ENCODE results near the gene CUX1.

CUX1 gene

DNA sequence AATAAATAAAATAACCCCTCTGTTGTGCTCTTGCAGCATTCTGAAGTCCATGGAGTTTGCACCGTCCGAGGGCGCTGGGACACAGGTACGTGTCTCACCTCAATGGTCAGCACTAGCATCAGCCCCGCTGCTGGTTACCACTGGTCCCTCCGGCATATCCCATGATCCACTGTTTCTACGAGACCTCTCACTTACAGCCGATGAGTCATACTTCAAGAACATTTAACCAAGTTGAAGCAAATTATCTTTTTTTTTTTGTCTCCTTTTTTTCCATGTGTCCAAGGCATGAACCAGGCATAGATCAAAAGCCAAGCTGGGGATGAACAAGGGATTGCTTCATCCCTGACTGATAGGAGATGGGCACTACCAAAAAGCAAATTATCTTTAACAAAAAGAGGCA is 376.4 kb downstream of the CUX1 start:
- DNase-seq = no peak

- DNase-seq = no peak
Measured at GRCh38 chr7:102195361-102195760, 377.9 kb downstream of the CUX1 start.

GRCh38 chr7:102196028-102196427 is 378.6 kb downstream of the CUX1 start:
- DNase-seq = no peak

- no peak for DNase-seq
Measured at GRCh38 chr7:102197161-102197560, 379.7 kb downstream of the CUX1 start.

- no peak for DNase-seq
Measured at GRCh38 chr7:102197599-102197998, 380.2 kb downstream of the CUX1 start.

DNA sequence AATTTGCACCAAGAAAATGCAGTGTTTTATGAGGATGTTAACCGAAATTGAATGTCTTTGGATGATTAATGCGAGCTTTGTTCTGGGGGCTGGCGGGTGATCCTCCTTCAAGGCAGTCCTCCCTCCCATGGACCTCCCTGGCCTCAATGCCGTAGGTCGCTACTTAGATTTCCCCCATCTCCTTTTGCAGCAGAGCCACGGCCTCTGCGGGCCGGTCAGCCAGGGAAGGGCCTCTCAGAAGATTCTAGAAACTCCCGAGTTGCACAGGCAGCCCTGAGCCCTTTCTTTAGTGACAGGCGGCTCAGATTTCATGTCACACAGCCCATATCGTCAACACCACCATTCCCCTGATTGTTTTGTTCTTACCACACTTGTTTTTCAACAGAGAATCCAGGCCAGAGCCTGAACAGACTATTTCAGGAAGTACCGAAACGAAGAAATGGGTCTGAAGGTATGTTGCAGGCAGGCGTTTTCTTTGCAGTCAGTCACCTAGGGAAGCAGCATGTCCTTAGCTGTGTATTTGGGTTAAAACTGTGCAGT is 381.1 kb downstream of the CUX1 start:
- no peak for DNase-seq

DNA sequence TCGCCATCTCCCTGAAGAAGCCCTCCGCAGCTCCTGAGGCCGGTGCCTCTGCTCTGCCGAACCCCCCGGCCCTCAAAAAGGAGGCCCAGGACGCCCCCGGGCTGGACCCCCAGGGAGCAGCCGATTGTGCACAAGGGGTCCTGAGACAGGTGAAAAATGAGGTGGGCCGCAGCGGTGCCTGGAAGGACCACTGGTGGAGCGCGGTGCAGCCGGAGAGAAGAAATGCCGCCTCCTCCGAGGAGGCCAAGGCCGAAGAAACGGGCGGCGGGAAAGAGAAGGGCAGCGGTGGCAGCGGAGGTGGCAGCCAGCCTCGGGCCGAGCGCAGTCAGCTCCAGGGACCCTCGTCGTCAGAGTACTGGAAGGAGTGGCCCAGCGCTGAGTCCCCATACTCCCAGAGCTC is 384.1 kb downstream of the CUX1 start:
- DNase-seq = no peak

DNA sequence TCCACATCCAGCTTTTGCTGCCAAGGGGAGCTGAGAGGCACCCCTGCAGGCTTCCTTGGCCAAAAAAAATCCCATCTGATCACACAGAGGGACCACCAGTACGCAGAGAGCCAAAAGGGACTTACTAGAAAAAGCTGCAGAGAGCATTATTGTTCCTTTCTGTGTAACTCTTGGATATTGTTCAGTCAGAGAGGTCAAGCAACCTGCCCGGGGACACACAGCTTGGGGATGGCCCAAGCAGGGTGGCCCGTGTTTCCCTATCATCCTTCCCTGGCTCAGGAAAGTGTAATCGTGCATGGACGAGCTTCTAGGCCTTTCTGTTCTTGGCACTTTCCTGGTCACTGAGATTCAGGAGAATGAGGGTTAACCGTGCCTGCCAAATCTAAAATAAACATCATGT is 385.1 kb downstream of the CUX1 start:
- DNase-seq = no peak

- no peak for DNase-seq
Measured at GRCh38 chr7:102203218-102203617, 385.8 kb downstream of the CUX1 start.

DNA sequence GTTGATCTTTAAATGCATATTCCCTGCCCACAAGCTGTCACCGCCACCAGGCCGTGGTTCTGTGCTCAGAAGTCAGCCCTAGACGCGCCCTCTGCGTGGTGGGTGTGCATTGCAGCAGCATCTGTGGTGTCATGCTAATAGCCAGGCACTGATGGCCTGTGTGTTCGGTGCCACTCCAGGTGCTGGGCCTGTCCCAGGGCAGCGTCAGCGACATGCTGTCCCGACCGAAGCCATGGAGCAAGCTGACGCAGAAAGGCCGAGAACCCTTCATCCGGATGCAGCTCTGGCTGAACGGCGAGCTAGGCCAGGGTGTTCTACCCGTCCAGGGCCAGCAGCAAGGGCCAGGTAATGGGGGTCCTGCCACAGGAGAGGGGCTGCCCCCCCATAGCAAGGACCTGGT is 386.8 kb downstream of the CUX1 start:
- DNase-seq = no peak

- no peak for DNase-seq
Measured at GRCh38 chr7:102205915-102206314, 388.5 kb downstream of the CUX1 start.

DNA sequence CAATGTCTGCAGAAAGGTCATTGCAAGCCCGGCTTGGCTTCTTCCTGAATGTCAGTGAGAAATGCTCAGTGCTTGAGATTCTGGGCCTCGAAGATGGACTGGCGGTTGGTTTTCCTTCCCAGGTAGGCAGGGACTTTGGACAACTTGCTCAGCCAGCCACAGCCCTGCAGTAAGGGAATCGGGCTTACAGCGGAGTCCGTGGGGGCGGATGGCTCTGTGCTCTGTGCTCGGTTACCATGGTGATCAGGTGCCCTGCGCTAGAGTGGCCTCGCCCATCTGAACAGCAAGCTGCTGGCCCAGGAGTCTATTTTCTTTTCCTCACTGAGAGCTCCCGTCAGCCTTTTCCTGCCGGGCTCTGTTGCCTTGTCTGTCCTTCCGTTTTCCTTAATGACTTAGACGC is 391.4 kb downstream of the CUX1 start:
- DNase-seq = peak; percentile 32

DNA sequence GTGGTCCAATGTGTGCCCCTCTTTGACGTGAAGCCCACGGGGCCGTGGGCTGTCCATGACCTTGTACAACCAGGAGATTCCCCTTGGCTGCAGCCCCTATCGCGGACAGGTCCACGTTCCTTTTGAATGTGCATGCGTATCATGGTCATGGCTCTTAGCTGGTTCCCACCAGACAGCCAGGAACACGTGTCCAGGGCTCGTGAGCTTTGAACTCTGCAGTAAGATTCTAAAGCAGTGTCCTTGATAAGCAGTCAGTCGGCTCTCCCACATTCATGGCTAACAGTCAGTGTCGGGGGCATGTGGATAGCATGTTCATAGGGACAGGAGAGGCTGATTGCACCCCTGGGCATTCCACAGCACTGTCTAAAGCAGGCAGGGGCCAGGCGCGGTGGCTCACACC is 393.4 kb downstream of the CUX1 start:
- DNase-seq = no peak

GRCh38 chr7:102211590-102212550 is 394.4 kb downstream of the CUX1 start:
- no peak for DNase-seq

DNA sequence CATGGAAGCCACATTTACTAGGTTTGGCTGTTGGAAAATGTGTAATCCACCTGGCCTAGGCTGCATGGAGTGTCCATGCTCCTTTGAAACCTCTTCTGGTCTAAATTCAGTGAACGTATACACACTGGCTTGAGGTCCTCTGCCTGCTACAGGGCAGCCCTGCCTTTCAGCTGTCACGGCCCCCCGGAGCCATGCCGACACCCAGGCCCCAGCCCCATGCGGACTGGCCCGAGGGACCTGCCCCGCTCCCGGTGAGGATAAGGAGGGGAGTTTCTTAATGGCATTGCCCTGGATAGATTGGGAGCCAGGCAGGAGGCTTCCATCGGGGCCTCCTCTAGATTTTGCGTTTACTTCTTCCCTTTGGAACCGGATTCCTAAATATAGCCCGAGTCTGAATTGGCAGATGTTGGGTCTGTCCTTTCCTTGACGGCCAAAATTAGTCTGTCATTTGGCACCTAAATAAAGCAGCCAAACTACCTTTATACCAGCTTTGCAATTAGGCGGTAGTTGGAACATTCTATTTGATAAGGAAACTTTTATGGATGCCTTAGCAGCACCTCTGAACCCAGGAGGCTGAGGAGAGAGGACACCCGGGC is 397.1 kb downstream of the CUX1 start:
- no peak for DNase-seq

DNA sequence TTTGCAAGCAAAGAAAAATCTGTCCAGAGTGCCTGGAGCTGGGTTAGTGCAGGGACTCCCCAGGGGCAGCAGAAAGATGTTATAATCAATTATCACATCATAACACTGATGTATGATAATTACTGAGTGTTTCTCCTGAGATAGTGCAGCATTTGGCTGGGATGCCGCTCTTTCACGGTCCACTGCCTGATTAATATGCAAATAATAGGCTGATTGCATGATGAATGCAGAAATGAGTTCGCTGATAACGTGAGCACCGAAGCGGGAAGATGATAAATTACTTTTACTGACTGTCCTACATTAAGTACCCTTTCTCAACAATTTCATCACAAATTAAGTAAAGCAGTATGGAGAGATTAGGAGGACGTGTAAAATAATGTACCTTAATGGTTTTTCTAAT is 397.8 kb downstream of the CUX1 start:
- no peak for DNase-seq

- no peak for DNase-seq
Measured at GRCh38 chr7:102215711-102216110, 398.3 kb downstream of the CUX1 start.

DNA sequence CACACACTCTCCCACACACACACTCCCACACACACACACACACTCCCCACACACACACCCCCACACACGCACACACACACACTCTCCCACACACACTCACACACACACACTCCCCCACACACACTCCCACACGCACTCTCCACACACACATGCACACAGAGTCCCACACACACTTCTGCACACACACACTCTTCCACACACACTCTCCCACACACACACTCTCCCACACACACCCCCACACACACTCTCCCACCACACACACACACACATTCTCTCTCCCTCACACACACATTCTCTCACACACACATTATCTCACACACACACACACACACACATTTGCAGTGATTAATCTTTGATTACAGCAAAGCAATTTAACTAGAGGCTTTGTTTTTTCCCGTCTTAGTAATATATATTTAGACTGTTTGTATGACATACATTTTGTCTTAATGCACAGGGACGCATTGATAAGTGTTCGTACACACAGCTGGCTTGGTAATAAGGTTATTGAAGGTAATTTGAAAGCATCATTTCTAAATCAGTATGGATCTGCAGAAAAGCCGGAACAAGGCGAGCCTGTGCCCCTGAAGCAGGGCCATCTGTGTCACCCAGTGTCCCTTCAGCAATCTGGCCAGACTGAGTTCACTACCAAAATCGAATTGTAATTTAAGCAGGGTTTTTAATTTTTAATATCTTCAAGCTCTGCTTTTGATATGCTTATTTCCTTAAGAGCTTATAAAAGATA is 399.3 kb downstream of the CUX1 start:
- no peak for DNase-seq

DNA sequence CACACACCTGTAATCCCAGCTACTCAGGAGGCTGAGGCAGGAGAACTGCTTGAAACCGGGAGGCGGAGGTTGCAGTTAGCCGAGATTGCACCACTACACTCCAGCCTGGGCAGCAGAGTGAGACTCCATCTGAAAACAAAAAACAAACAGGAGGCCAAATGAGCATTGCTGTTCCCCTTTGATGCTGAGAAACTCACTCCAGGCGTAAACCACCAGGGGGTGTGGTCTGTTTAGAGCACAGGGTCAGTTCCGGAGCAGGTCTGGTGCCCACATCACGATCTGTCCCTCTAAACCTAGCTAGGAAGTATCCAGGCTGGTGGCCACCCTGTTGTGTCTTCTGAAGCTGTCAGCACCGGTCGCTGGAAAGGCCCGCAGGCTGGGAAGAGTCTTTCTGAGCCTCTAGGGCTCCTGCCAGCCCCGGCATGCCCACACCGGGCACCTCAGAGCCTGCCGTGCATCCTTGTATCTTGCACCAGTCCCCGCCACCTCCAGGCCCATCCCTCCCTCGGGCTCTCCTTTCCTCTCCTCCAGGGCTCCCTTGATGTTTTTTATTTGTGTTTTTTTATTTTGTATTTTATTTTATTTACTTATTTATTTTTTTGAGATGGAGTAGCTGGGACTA is 402.9 kb downstream of the CUX1 start:
- no peak for DNase-seq

GRCh38 chr7:102220960-102221800 is 403.8 kb downstream of the CUX1 start:
- peak; percentile 63 for DNase-seq

- DNase-seq = no peak
Measured at GRCh38 chr7:102221961-102222360, 404.5 kb downstream of the CUX1 start.

- no peak for DNase-seq
Measured at GRCh38 chr7:102222445-102222844, 405.0 kb downstream of the CUX1 start.

All from femur (tissue), 1 donor.